PC-3 (cell line): Measurements from ENCODE around the gene ADM2. TPM values are rescaled to one million over a fixed set of nuclear protein-coding genes. Genes with fewer than 3 reads are reported as not detected.

ENCODE experiments used
- ATAC-seq: fragments of 200-7000 bp; cut with Tn5 transposase; 2 replicates; pipeline ENCODE4 v1.9.1; 2020; ENCODE audit warnings: mild to moderate bottlenecking, moderate library complexity
- BruUV-seq: library from RNA; stranded (reverse); fragments of 400-500 nt; replicated peaks from 2 replicates; lab custom pipeline; 2021; lab: Mats Ljungman, UMichigan
- CTCF ChIA-PET: fragments of 300-600 bp; sonication (Branson Sonifier 250); formaldehyde crosslinking; loops from one replicate; lab custom pipeline; 2022; ENCODE audit warnings: antibody characterized with exemption; lab: Charles Lee
- POLR2A ChIA-PET: fragments of 300-600 bp; sonication (Branson Sonifier 250); formaldehyde crosslinking; loops from one replicate; lab custom pipeline; 2022; ENCODE audit warnings: antibody characterized with exemption; ENCODE audit not compliant: unreplicated experiment; lab: Charles Lee
- DNase-seq: peaks from one replicate; pipeline ENCODE4 v3.0.0-alpha.2; 2015
- H2AFZ ChIP-seq: fragments of 300-600 bp; sonication (generic); 2 replicates; pipeline ENCODE4 v1.6.0; 2016; ENCODE audit warnings: antibody characterized with exemption, low read length
- H3F3A ChIP-seq: fragments of 300-600 bp; sonication (generic); one replicate; pipeline ENCODE4 v1.6.0; 2017; ENCODE audit warnings: antibody characterized with exemption, low read length, control low read depth, mild to moderate bottlenecking; ENCODE audit not compliant: unreplicated experiment
- H3K27ac ChIP-seq: fragments of 300-600 bp; sonication (generic); 2 replicates; pipeline ENCODE4 v1.5.1; 2016; ENCODE audit warnings: mild to moderate bottlenecking, low read length
- H3K27me3 ChIP-seq: fragments of 300-600 bp; sonication (generic); 2 replicates; pipeline ENCODE4 v1.6.1; 2016; ENCODE audit warnings: low read length, mixed read lengths
- H3K36me3 ChIP-seq: fragments of 300-600 bp; sonication (generic); 2 replicates; pipeline ENCODE4 v1.6.1; 2016; ENCODE audit warnings: low read depth, mixed run types, low read length, mixed read lengths
- H3K4me1 ChIP-seq: fragments of 300-600 bp; sonication (generic); 2 replicates; pipeline ENCODE4 v1.5.1; 2016; ENCODE audit warnings: low read length; ENCODE audit not compliant: insufficient read depth
- H3K4me2 ChIP-seq: fragments of 300-600 bp; sonication (generic); 2 replicates; pipeline ENCODE4 v1.6.0; 2016; ENCODE audit warnings: low read length
- H3K4me3 ChIP-seq: fragments of 300-600 bp; sonication (generic); 2 replicates; pipeline ENCODE4 v1.5.1; 2016; ENCODE audit warnings: mild to moderate bottlenecking, low read length, mixed read lengths
- H3K79me2 ChIP-seq: fragments of 300-600 bp; sonication (generic); 2 replicates; pipeline ENCODE4 v1.6.1; 2017; ENCODE audit warnings: low read length, mixed read lengths
- H3K9ac ChIP-seq: fragments of 300-600 bp; sonication (generic); 2 replicates; pipeline ENCODE4 v1.6.0; 2016; ENCODE audit warnings: mild to moderate bottlenecking, low read length
- H3K9me2 ChIP-seq: fragments of 300-600 bp; sonication (generic); replicated peaks from 2 replicates; pipeline ENCODE4 v1.6.1; 2016; ENCODE audit warnings: mixed run types, low read length, mixed read lengths
- H3K9me3 ChIP-seq: fragments of 300-600 bp; sonication (generic); 2 replicates; pipeline ENCODE4 v1.6.1; 2016; ENCODE audit warnings: low read length, mixed read lengths
- H4K20me1 ChIP-seq: fragments of 300-600 bp; sonication (generic); 2 replicates; pipeline ENCODE4 v1.6.1; 2016; ENCODE audit warnings: low read length, mixed read lengths
- EZH2 ChIP-seq: fragments of 300-600 bp; sonication (generic); IDR thresholded peaks from one replicate; pipeline ENCODE4 v1.6.1; 2017; ENCODE audit warnings: antibody characterized with exemption, mild to moderate bottlenecking, low read length; ENCODE audit not compliant: unreplicated experiment
- EZH2phosphoT487 ChIP-seq: fragments of 300-600 bp; sonication (generic); IDR thresholded peaks from 2 replicates; pipeline ENCODE4 v1.6.1; 2018; ENCODE audit warnings: mild to moderate bottlenecking, antibody characterized with exemption, low read length, borderline replicate concordance
- intact Hi-C: fragments of 100-400 bp; cut with micrococcal nuclease; formaldehyde crosslinking; loops from 2 replicates; pipeline ENCODE4 v1.9.0; 2023
- total RNA-seq: library from RNA; depleted of rRNA; stranded (reverse); fragments of >200 nt; gene quantifications from 2 replicates; pipeline ENCODE4 v1.2.3, GENCODE V29; 2014
- TF ChIP-seq, protein P1 (sequence below): fragments of 300-600 bp; sonication (generic); conservative IDR thresholded peaks from 2 replicates; pipeline ENCODE4 v1.5.1; 2017; ENCODE audit warnings: antibody characterized with exemption, low read depth, mild to moderate bottlenecking, low read length

The ADM2 gene
- total RNA-seq, 1 experiment from 2014 or later, result 1.8 TPM

DNA sequence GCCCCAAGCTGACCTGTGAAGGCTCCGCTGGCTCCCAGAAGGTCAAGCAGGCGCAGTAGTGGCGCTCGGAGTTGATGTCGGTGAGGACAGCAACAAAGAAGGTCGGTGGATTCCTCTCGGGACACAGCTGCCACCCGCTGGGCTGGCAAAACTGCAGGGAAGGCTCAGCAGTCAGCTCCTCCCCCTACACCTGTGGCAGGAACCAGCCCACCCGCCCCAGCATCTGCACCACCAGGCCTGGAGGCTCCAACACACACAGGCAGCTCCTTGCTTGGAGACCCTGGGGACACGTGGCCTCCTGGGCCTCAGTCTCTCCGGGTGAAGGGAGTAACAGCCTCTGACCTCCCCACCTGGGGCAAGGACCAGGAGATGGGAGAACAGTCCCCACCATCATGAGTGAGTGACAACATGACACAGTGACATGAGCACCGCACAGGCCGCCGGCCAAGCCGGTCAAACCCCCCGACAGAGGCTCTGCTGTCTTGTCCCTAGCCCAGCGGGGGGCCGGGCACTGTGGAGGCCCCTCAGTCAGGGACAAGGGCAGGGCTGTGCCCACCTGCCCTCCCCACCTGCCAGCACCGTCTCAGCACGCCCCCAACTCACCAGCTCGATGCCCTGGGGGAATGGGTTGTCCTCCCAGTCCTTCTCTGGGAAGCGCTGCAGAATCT lies 13.4 kb upstream of the ADM2 start:
- no peak for ATAC-seq
- Histone ChIP-seq H3K9ac (no peak overlapping the region), H3K4me2 (no peak overlapping the region), H3K4me3 (no peak overlapping the region), H3K27ac (no peak overlapping the region), H2AFZ (no peak overlapping the region), H3F3A (no peaks in the 10 kb centered on the region), H3K27me3 (no peaks in the 10 kb centered on the region), H3K36me3 (no peaks in the 10 kb centered on the region; the same call in 1 of the 2 replicates), H3K4me1 (peaks cover 18% of the 10 kb centered on the region), H3K9me3 (no peaks in the 10 kb centered on the region), H3K9me2 (no peaks in the 10 kb centered on the region), H3K79me2 (peaks cover 45% of the 10 kb centered on the region), H4K20me1 (peaks cover 36% of the 10 kb centered on the region)
- no peak for DNase-seq
- ChIA-PET POLR2A (no interaction called here), CTCF (no interaction called here)
- TF ChIP-seq EZH2 (no peak), EZH2phosphoT487 (no peak)
- TF ChIP-seq, protein P1, sequence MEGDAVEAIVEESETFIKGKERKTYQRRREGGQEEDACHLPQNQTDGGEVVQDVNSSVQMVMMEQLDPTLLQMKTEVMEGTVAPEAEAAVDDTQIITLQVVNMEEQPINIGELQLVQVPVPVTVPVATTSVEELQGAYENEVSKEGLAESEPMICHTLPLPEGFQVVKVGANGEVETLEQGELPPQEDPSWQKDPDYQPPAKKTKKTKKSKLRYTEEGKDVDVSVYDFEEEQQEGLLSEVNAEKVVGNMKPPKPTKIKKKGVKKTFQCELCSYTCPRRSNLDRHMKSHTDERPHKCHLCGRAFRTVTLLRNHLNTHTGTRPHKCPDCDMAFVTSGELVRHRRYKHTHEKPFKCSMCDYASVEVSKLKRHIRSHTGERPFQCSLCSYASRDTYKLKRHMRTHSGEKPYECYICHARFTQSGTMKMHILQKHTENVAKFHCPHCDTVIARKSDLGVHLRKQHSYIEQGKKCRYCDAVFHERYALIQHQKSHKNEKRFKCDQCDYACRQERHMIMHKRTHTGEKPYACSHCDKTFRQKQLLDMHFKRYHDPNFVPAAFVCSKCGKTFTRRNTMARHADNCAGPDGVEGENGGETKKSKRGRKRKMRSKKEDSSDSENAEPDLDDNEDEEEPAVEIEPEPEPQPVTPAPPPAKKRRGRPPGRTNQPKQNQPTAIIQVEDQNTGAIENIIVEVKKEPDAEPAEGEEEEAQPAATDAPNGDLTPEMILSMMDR, result no peak
- intact Hi-C loops, result no loop called here
- BruUV-seq, result no TSS peak

DNA sequence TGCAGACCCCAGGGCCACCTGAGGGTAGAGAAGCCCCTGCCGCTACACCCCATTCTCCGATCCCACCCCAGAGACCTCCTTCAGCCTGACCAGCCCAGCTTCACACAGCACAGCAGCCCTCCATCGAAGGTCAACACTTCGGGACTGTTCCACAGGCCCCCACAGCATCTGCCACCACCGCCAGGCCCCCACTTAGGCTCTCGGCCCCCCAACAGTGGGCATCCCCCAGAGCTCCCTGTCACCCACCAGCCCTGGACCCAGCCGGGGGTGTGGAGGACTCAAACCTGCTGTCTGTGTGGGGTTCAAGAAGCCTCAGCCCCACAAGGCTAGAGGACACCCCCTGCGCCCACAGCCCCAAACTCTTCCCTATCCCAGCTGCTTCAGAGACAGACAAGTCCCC lies 12.7 kb upstream of the ADM2 start:
- no peak for TF ChIP-seq EZH2phosphoT487
- TF ChIP-seq, protein P1, result no peak
- TF ChIP-seq EZH2, result no peak
- H3K27ac ChIP-seq, result no peak overlapping the region
- no peak overlapping the region for H3K4me3 ChIP-seq
- H2AFZ ChIP-seq, result no peak overlapping the region
- H3K36me3 ChIP-seq, result no peaks in the 10 kb centered on the region; the same call in none of the 2 replicates
- H3K9me2 ChIP-seq, result no peaks in the 10 kb centered on the region
- peaks cover 25% of the 10 kb centered on the region for H3K4me1 ChIP-seq
- H3K4me2 ChIP-seq, result no peak overlapping the region
- CTCF ChIA-PET, result no interaction called here
- no TSS peak for BruUV-seq
- intact Hi-C loops, result no loop called here
- POLR2A ChIA-PET, result no interaction called here
- H4K20me1 ChIP-seq, result peaks cover 43% of the 10 kb centered on the region
- ATAC-seq (no peak), DNase-seq (no peak)
- no peaks in the 10 kb centered on the region for H3F3A ChIP-seq
- H3K79me2 ChIP-seq, result peaks cover 52% of the 10 kb centered on the region
- no peaks in the 10 kb centered on the region for H3K9me3 ChIP-seq
- H3K27me3 ChIP-seq, result no peaks in the 10 kb centered on the region
- H3K9ac ChIP-seq, result no peak overlapping the region
